Smooth muscle cell (in vitro differentiated cells): Measurements from ENCODE around the gene KPTN. TPM values are rescaled to one million over a fixed set of nuclear protein-coding genes. Genes with fewer than 3 reads are reported as not detected.

Experiments used
- DNase-seq: peaks from one replicate; lab custom pipeline; 2025; ENCODE audit not compliant: unreplicated experiment; lab: John Stamatoyannopoulos, UW
- H2AFZ ChIP-seq: fragments of 200-600 bp; sonication (generic); 2 replicates; pipeline ENCODE4 v1.6.0; 2016; ENCODE audit warnings: antibody characterized with exemption, low read depth, mild to moderate bottlenecking
- H3F3A ChIP-seq: fragments of 200-600 bp; sonication (generic); 2 replicates; pipeline ENCODE4 v1.6.0; 2017; ENCODE audit warnings: antibody characterized with exemption, low read depth
- H3K27ac ChIP-seq: fragments of 200-600 bp; sonication (generic); 2 replicates; pipeline ENCODE4 v1.5.1; 2016; ENCODE audit warnings: low read depth, mild to moderate bottlenecking
- H3K27me3 ChIP-seq: fragments of 200-600 bp; sonication (generic); 2 replicates; pipeline ENCODE4 v1.6.1; 2016; ENCODE audit warnings: low read depth, mild to moderate bottlenecking
- H3K36me3 ChIP-seq: fragments of 200-600 bp; sonication (generic); 2 replicates; pipeline ENCODE4 v1.5.1; 2016; ENCODE audit warnings: low read depth
- H3K4me1 ChIP-seq: fragments of 200-600 bp; sonication (generic); 2 replicates; pipeline ENCODE4 v1.5.1; 2016; ENCODE audit warnings: low read depth
- H3K4me2 ChIP-seq: fragments of 200-600 bp; sonication (generic); 2 replicates; pipeline ENCODE4 v1.6.0; 2016; ENCODE audit warnings: mild to moderate bottlenecking
- H3K4me3 ChIP-seq: fragments of 200-600 bp; sonication (generic); 2 replicates; pipeline ENCODE4 v1.5.1; 2016; ENCODE audit warnings: mild to moderate bottlenecking
- H3K79me2 ChIP-seq: fragments of 200-600 bp; sonication (generic); 2 replicates; pipeline ENCODE4 v1.6.0; 2016; ENCODE audit warnings: low read depth, mild to moderate bottlenecking
- H3K9ac ChIP-seq: fragments of 200-600 bp; sonication (generic); 2 replicates; pipeline ENCODE4 v1.6.0; 2016; ENCODE audit warnings: low read depth
- H3K9me3 ChIP-seq: fragments of 200-600 bp; sonication (generic); replicated peaks from 2 replicates; pipeline ENCODE4 v1.5.1; 2016; ENCODE audit warnings: low read depth
- H4K20me1 ChIP-seq: fragments of 200-600 bp; sonication (generic); 2 replicates; pipeline ENCODE4 v1.6.0; 2016; ENCODE audit warnings: low read depth
- CTCF ChIP-seq: fragments of 200-600 bp; sonication (generic); IDR thresholded peaks from 2 replicates; pipeline ENCODE4 v1.5.1; 2017; ENCODE audit warnings: borderline replicate concordance, mild to moderate bottlenecking, antibody characterized with exemption; ENCODE audit not compliant: insufficient read depth, poor library complexity, severe bottlenecking
- WGBS: methylation state at CpG from one replicate; pipeline ENCODE4 v1.1.7; 2016; ENCODE audit warnings: low lambda C conversion rate; 5-methylcytosine and 5-hydroxymethylcytosine counted together
- polyA plus RNA-seq: library from polyadenylated mRNA; unstranded; fragments of >200 nt; fragmentation: Nextera tagmentation; extraction: Ambion mirVana; gene quantifications from 2 replicates; pipeline ENCODE4 v1.2.1, GENCODE V29; 2016
- total RNA-seq: library from RNA; depleted of rRNA; stranded (reverse); fragments of >200 nt; gene quantifications from 2 replicates; pipeline ENCODE4 v1.2.3, GENCODE V29; 2014

Gene KPTN
- total and polyA plus RNA-seq, 2 experiments from 2014 or later: 10.6 to 12.2 TPM

- H3K36me3 ChIP-seq: no peaks in the 10 kb centered on the region
- no peak overlapping the region for H3K4me3 ChIP-seq
- no peaks in the 10 kb centered on the region for H3F3A ChIP-seq
- H3K4me2 ChIP-seq: no peak overlapping the region
- WGBS: 95% methylated on average over 18 of the region's 18 CpGs
- no peaks in the 10 kb centered on the region for H3K79me2 ChIP-seq
- no peak overlapping the region for H3K9ac ChIP-seq
- peaks cover 23% of the 10 kb centered on the region for H4K20me1 ChIP-seq
- H3K9me3 ChIP-seq: no peaks in the 10 kb centered on the region
- no peak overlapping the region for H3K27ac ChIP-seq
- no peak for TF ChIP-seq CTCF
- no peaks in the 10 kb centered on the region for H3K27me3 ChIP-seq
- no peaks in the 10 kb centered on the region for H3K4me1 ChIP-seq
- no peak for DNase-seq
- no peak overlapping the region for H2AFZ ChIP-seq
Observed at GRCh38 chr19:47493378-47494210, 9.6 kb upstream of the KPTN start.

DNA sequence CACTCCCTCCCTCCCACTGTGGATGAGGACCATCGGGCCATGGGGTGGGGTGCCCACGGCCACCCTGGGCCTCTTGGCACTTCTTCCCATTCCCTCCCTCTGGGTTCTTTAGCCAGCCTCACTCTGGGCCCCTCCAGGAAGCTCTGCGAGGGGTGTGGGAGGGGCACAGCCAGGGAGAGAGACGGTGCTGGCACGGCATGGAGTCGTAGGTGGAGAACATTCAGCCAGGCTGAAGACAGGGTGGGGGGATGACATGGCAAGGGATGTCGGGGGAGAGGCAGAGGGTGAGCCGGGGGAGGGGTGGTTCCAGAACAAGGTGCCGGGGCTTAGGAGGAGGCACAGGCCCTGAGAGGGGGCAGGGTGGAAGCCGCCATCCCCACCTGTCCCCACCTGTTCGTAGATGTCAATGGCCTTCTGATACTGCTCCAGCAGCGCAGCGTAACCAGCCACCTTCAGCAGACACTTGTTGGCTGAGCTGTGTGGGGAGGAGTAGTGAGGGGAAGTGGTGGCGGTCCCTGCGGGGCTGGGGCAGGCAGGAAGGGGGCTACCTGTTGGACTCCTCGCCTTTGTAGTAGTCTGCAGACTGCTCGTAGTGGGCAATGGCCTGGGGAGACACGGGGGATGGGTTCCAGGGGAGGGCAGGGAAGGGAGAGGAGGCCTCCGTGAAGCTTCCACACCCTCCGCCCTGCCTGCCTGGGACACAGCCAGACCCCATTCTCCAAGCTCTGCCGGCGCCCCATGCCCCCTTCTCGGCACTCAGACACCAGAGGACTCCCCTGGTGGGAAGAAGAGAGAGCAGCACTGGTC, 8.8 kb upstream of the KPTN start:
- 87% methylated on average over 19 of the region's 23 CpGs for WGBS
- Histone ChIP-seq H3K79me2 (no peaks in the 10 kb centered on the region), H3K9ac (no peak overlapping the region), H3K27ac (no peak overlapping the region), H3K4me1 (no peaks in the 10 kb centered on the region), H2AFZ (no peak overlapping the region), H4K20me1 (peaks cover 16% of the 10 kb centered on the region), H3K4me2 (no peak overlapping the region), H3K27me3 (no peaks in the 10 kb centered on the region), H3K4me3 (no peak overlapping the region), H3K9me3 (no peaks in the 10 kb centered on the region), H3K36me3 (no peaks in the 10 kb centered on the region), H3F3A (no peaks in the 10 kb centered on the region)
- TF ChIP-seq CTCF: no peak
- DNase-seq: no peak

DNA sequence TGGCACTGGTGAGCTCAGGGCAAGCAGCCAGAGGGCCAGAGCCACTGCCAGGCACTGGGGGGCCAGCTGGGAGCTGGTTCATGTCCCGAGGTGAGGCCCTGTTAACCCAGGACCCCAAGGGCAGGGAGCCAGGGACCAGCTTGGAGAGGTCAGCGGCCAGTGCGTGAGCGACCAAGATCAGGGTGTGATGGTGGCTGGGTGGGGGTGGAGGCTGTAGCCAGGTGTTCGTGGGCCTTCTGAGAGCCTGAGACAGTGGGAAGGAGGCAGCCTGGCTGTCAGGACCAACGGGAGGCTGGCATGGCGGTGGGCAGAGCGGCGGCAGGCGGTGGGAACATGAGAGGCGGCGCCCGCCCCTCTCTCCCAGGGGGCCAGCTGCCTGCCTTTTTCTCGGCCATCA, 8.1 kb upstream of the KPTN start:
- 96% methylated on average over 12 of the region's 14 CpGs for WGBS
- no peak for DNase-seq

More for the DNA sequence above, 8.1 kb upstream of the KPTN start:
- peaks cover 10% of the 10 kb centered on the region for H4K20me1 ChIP-seq
- no peaks in the 10 kb centered on the region for H3K4me1 ChIP-seq
- H3K4me3 ChIP-seq: no peak overlapping the region
- H3K36me3 ChIP-seq: no peaks in the 10 kb centered on the region
- H3F3A ChIP-seq: no peaks in the 10 kb centered on the region
- H3K27ac ChIP-seq: no peak overlapping the region
- TF ChIP-seq CTCF: no peak
- no peaks in the 10 kb centered on the region for H3K79me2 ChIP-seq
- H3K9ac ChIP-seq: no peak overlapping the region
- no peak overlapping the region for H2AFZ ChIP-seq
- no peaks in the 10 kb centered on the region for H3K9me3 ChIP-seq
- H3K27me3 ChIP-seq: no peaks in the 10 kb centered on the region
- H3K4me2 ChIP-seq: no peak overlapping the region
